ENCODE data around the gene POP4. TPM values are rescaled to one million over a fixed set of nuclear protein-coding genes. Genes with fewer than 3 reads are reported as not detected.

POP4 gene
- total and polyA plus RNA-seq, 4 donors: 46.6 to 82.5 (median 62.2) TPM

DNA sequence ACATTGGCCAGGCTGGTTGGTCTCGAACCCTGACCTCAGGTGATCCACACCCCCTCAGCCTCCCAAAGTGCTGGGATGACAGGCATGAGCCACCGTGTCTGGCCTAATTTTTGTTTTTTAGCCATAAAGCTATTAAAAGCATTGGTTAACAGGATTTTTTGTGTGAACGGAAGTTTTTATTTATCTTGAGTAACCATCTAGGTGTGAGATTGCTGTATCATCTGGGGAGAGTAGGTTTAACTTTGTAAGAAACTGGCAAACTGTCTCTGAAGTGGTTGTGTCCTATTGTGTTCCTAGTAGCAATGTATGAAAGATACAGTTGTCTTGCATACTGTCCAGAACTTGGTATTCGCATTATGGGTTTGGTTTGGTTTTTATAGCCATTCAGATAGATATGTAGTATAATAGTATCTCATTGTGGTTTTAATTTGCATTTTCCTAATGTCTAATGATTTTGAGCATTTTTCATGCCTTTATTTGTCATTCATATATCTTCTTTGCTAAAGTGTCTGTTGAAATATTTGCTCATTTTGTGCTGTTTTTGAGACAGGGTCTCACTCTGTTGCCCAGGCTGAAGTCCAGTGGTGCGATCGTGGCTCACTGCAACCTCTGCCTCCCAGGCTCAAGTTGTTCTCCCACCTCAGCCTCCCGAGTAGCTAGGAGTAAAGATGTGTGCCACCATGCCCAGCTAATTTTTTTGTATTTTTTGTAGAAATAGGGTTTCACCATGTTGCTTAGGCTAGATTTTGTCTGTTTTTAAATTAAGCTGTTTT lies 45.7 kb downstream of the POP4 start:
- DNase-seq (no peak), ATAC-seq (ENCODE audit: insufficient read depth, low FRiP score) (no peak)
- 85 to 89% methylated on average over 7 of the region's 7 CpGs for WGBS, 2 donors
- no peaks in the 10 kb centered on the region for H3K36me3 ChIP-seq (ENCODE audit: control insufficient read depth in 4 of 4, insufficient read depth in 4 of 4, low read length in 4 of 4)
- H3K4me3 ChIP-seq: no peak overlapping the region
- no peaks in the 10 kb centered on the region for H3K9me3 ChIP-seq (ENCODE audit: control insufficient read depth in 4 of 4, insufficient read depth in 3 of 4, low read length in 3 of 4)
- H3K4me1 ChIP-seq (ENCODE audit: control insufficient read depth in 5 of 5, insufficient read depth in 5 of 5, low read length in 5 of 5): no peaks in the 10 kb centered on the region
- peaks cover 0 to 3% (median 0%) of the 10 kb centered on the region in 3 donors for H3K27me3 ChIP-seq (ENCODE audit: control insufficient read depth in 3 of 3, insufficient read depth in 3 of 3, low read length in 2 of 3)
- TF ChIP-seq, protein P1, sequence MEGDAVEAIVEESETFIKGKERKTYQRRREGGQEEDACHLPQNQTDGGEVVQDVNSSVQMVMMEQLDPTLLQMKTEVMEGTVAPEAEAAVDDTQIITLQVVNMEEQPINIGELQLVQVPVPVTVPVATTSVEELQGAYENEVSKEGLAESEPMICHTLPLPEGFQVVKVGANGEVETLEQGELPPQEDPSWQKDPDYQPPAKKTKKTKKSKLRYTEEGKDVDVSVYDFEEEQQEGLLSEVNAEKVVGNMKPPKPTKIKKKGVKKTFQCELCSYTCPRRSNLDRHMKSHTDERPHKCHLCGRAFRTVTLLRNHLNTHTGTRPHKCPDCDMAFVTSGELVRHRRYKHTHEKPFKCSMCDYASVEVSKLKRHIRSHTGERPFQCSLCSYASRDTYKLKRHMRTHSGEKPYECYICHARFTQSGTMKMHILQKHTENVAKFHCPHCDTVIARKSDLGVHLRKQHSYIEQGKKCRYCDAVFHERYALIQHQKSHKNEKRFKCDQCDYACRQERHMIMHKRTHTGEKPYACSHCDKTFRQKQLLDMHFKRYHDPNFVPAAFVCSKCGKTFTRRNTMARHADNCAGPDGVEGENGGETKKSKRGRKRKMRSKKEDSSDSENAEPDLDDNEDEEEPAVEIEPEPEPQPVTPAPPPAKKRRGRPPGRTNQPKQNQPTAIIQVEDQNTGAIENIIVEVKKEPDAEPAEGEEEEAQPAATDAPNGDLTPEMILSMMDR (IDR thresholded peaks at IDR 0.05; ENCODE audit: control extremely low read depth, extremely low read depth): no peak
- no peak overlapping the region for H3K27ac ChIP-seq (ENCODE audit: low read depth in 1 of 2, low read length in 1 of 2)
- no peak overlapping the region for H3K9ac ChIP-seq (ENCODE audit: insufficient read depth in 1 of 2, low read length in 2 of 2)

DNA sequence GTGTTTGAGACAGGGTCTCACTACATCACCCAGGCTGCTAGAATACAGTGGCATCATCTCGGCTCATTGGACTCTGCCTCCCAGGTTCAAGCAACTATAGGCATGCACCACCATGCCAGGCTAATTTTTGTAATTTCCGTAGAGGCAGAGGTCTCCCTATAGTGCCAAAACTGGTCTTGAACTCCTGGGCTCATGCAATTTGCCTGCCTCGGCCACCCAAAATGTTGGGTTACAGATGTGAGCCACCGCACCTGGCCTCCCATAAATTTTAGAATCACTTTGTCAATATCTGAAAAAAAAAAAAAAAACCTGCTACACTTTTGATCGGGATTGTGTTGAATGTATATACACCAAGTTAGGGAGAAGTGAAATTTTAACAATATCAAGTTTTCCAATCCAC lies 47.3 kb downstream of the POP4 start:
- ATAC-seq (ENCODE audit: insufficient read depth, low FRiP score) (no peak), DNase-seq (no peak)
- no peaks in the 10 kb centered on the region for H3K36me3 ChIP-seq (ENCODE audit: control insufficient read depth in 4 of 4, insufficient read depth in 4 of 4, low read length in 4 of 4)
- TF ChIP-seq, protein P1 (IDR thresholded peaks at IDR 0.05; ENCODE audit: control extremely low read depth, extremely low read depth): no peak
- no peaks in the 10 kb centered on the region for H3K9me3 ChIP-seq (ENCODE audit: control insufficient read depth in 4 of 4, insufficient read depth in 3 of 4, low read length in 3 of 4)
- H3K9ac ChIP-seq (ENCODE audit: insufficient read depth in 1 of 2, low read length in 2 of 2): no peak overlapping the region
- no peak overlapping the region for H3K27ac ChIP-seq (ENCODE audit: low read depth in 1 of 2, low read length in 1 of 2)
- H3K4me3 ChIP-seq: no peak overlapping the region
- WGBS, 2 donors: 93 to 96% methylated on average over 5 of the region's 5 CpGs
- H3K27me3 ChIP-seq (ENCODE audit: control insufficient read depth in 3 of 3, insufficient read depth in 3 of 3, low read length in 2 of 3): peaks cover 0 to 3% (median 0%) of the 10 kb centered on the region in 3 donors
- H3K4me1 ChIP-seq (ENCODE audit: control insufficient read depth in 5 of 5, insufficient read depth in 5 of 5, low read length in 5 of 5): no peaks in the 10 kb centered on the region

DNA sequence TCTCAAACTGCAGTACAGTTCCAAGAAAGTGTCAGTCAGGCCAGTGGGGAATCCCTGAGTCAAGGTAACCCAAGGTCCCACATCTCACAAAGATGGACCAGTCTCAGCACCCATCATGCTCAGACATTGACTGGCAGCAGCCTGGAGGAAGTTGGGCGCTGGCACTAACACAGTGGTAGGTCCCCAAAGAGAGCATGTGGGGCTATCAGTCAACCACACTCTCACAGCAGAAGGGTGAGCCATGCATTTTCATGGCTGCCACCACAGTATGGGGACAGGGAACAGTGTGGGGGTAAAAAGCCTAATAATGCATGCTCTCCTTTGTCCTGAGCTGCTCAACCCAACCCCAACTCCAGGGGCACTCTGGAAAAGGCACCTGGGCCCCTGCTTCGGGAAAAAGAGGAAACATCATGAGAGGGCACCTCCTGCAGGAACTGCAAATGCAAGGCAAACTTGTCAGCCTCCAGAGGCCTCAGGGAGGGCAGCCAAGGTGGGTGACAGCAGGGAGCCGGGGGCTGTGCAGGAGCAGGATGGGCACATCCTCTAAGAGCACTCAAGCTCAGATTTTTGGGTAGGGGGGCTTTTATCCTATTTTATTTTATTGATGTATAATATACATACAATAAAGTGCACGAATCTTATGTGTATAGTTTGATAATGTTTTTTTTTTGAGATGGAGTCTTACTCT lies 49.7 kb downstream of the POP4 start:
- ATAC-seq (ENCODE audit: insufficient read depth, low FRiP score) (no peak), DNase-seq (no peak)
- WGBS, 2 donors: 62 to 65% methylated on average over 4 of the region's 4 CpGs
- peaks cover 0 to 3% (median 0%) of the 10 kb centered on the region in 3 donors for H3K27me3 ChIP-seq (ENCODE audit: control insufficient read depth in 3 of 3, insufficient read depth in 3 of 3, low read length in 2 of 3)
- H3K36me3 ChIP-seq (ENCODE audit: control insufficient read depth in 4 of 4, insufficient read depth in 4 of 4, low read length in 4 of 4): no peaks in the 10 kb centered on the region
- H3K9ac ChIP-seq (ENCODE audit: insufficient read depth in 1 of 2, low read length in 2 of 2): no peak overlapping the region
- no peak overlapping the region for H3K4me3 ChIP-seq
- no peak overlapping the region for H3K27ac ChIP-seq (ENCODE audit: low read depth in 1 of 2, low read length in 1 of 2)
- H3K4me1 ChIP-seq (ENCODE audit: control insufficient read depth in 5 of 5, insufficient read depth in 5 of 5, low read length in 5 of 5): no peaks in the 10 kb centered on the region
- TF ChIP-seq, protein P1 (IDR thresholded peaks at IDR 0.05; ENCODE audit: control extremely low read depth, extremely low read depth): no peak
- no peaks in the 10 kb centered on the region for H3K9me3 ChIP-seq (ENCODE audit: control insufficient read depth in 4 of 4, insufficient read depth in 3 of 4, low read length in 3 of 4)

Measured in lung (tissue), 12 donors.